Measurements from ENCODE around the gene VWC2. TPM values are rescaled to one million over a fixed set of nuclear protein-coding genes. Genes with fewer than 3 reads are reported as not detected.

VWC2 gene
- total RNA-seq, 1 experiment from 2014 or later: not detected

GRCh38 chr7:49931627-49932026 lies 158.2 kb downstream of the VWC2 start:
- DNase-seq (ENCODE audit: low read depth): no peak

DNA sequence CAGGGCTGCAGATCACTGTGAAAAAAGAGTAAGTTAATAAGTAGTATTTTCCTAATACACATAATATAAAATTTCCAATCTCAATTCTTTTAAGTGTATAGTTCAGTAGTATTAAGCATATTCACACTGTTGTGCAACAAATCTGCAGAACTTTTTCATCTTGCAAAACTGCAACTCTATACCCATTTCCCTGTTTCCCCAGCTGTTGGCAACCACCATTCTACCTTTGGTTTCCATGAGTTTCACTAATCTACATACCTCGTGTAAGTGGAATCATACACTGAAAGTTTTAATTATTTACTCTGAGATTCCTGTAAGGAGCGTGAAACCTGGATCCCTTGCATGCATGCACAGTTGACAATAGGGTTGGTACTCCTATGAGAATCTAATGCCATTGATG lies 164.2 kb downstream of the VWC2 start:
- DNase-seq (ENCODE audit: low read depth): no peak
